ENCODE measurements around the gene RAP2A. TPM values are rescaled to one million over a fixed set of nuclear protein-coding genes. Genes with fewer than 3 reads are reported as not detected.

Gene RAP2A
- total RNA-seq, 4 donors from 2014 or later = 10.5 to 23.2 (median 20.7) TPM

DNA sequence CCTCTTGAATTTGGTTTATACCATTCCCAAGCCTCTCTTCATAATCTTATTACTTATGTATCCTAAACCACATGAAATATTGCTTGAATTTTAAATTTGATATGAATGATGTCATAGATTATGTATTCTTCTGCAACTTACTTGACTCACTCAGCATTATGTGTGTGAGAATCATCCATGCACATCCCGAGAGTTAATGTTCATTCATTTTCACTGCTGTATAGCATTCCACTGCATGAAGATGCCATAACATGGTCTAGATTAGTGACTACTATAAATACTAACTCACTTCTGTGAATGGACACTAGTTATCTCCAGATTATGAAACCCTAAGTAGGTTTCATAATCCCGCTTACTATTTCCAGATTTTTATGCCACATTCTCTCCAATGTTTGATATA lies 25.0 kb upstream of the RAP2A start:
- Histone ChIP-seq H3K4me1 (peaks cover 0 to 8% (median 2%) of the 10 kb centered on the region in 4 donors), H3K36me3 (no peaks in the 10 kb centered on the region), H3K4me3 (no peak overlapping the region), H3K27ac (no peak overlapping the region), H3K9me3 (no peaks in the 10 kb centered on the region), H3K27me3 (no peaks in the 10 kb centered on the region)
- no peak for DNase-seq
- in situ Hi-C loops (cut with MboI; ENCODE audit: low pct_ligation_motif_present in 1 of 4, low pct_unique_long_range_greater_than_20kb in 1 of 4, low sequenced_read_pairs in 3 of 4) (no loop called here), intact Hi-C loops (cut with DNase I; ENCODE audit: low total_unique reads) (no loop called here)
- TF ChIP-seq POLR2AphosphoS5 (IDR thresholded peaks at IDR 0.05) (no peak), POLR2A (IDR thresholded peaks at IDR 0.05) (no peak), EP300 (IDR thresholded peaks at IDR 0.05; ENCODE audit: low read depth) (no peak)
- TF ChIP-seq, protein P1, sequence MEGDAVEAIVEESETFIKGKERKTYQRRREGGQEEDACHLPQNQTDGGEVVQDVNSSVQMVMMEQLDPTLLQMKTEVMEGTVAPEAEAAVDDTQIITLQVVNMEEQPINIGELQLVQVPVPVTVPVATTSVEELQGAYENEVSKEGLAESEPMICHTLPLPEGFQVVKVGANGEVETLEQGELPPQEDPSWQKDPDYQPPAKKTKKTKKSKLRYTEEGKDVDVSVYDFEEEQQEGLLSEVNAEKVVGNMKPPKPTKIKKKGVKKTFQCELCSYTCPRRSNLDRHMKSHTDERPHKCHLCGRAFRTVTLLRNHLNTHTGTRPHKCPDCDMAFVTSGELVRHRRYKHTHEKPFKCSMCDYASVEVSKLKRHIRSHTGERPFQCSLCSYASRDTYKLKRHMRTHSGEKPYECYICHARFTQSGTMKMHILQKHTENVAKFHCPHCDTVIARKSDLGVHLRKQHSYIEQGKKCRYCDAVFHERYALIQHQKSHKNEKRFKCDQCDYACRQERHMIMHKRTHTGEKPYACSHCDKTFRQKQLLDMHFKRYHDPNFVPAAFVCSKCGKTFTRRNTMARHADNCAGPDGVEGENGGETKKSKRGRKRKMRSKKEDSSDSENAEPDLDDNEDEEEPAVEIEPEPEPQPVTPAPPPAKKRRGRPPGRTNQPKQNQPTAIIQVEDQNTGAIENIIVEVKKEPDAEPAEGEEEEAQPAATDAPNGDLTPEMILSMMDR (IDR thresholded peaks at IDR 0.05) = no peak
- WGBS, 2 donors (ENCODE audit: low coverage in 1 of 2) = 91 to 95% methylated on average over 2 of the region's 2 CpGs

DNA sequence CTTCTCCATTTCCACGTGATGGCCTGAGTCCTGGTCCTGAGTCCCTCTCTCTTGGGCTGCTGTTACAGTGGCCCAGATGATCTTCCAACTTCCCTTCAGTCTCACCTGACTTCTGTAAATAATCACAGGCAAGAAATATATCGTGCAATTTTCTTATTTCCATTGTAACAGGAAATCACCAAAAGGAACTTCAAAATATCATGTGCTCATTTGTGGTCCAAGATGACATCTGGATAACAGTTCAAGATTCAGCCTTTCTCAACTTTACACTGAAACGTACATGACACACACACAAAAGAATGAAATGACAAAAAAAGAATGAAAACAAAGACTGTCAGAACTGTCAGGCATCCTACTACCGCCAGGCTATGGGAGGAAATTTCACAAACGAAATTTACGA lies 22.0 kb upstream of the RAP2A start:
- no peak for DNase-seq
- H3K27ac ChIP-seq = no peak overlapping the region
- in situ Hi-C loops (cut with MboI; ENCODE audit: low pct_ligation_motif_present in 1 of 4, low pct_unique_long_range_greater_than_20kb in 1 of 4, low sequenced_read_pairs in 3 of 4) = no loop called here
- H3K9me3 ChIP-seq = no peaks in the 10 kb centered on the region
- WGBS, 2 donors (ENCODE audit: low coverage in 1 of 2) = 84 to 92% methylated on average over 4 to 6 of the region's 6 CpGs
- H3K4me3 ChIP-seq = no peak overlapping the region
- intact Hi-C loops (cut with DNase I; ENCODE audit: low total_unique reads) = no loop called here
- peaks cover 0 to 4% (median 0%) of the 10 kb centered on the region in 4 donors for H3K4me1 ChIP-seq
- no peaks in the 10 kb centered on the region for H3K27me3 ChIP-seq
- H3K36me3 ChIP-seq = no peaks in the 10 kb centered on the region
- TF ChIP-seq EP300 (IDR thresholded peaks at IDR 0.05; ENCODE audit: low read depth) = no peak
- TF ChIP-seq, protein P1 (IDR thresholded peaks at IDR 0.05) = no peak
- TF ChIP-seq POLR2A (IDR thresholded peaks at IDR 0.05) = no peak
- TF ChIP-seq POLR2AphosphoS5 (IDR thresholded peaks at IDR 0.05) = no peak

DNA sequence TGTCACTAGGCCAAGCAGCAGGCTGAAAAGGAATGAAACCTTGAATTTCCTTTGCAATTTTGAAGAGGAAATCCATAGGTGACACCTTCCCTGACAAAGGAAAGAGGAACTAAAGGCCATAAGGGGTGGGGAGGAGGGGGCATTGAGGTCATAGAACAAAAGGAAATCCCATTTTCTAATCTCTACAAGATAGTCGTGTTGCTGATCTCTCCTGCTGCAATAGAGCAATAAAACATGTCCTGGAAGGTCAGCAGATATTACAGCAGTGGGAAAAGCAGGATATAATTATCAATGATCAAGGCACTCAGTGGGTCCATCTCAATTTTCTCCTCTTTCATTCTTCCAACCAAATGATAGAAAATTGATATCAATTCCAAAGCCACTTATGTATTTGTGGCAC lies 20.3 kb upstream of the RAP2A start:
- TF ChIP-seq POLR2AphosphoS5 (IDR thresholded peaks at IDR 0.05) (no peak), POLR2A (IDR thresholded peaks at IDR 0.05) (no peak), EP300 (IDR thresholded peaks at IDR 0.05; ENCODE audit: low read depth) (no peak)
- TF ChIP-seq, protein P1 (IDR thresholded peaks at IDR 0.05) = no peak
- 0 to 11% methylated on average over 1 of the region's 1 CpG for WGBS, 2 donors (ENCODE audit: low coverage in 1 of 2)
- no peaks in the 10 kb centered on the region for H3K36me3 ChIP-seq
- in situ Hi-C loops (cut with MboI; ENCODE audit: low pct_ligation_motif_present in 1 of 4, low pct_unique_long_range_greater_than_20kb in 1 of 4, low sequenced_read_pairs in 3 of 4) (no loop called here), intact Hi-C loops (cut with DNase I; ENCODE audit: low total_unique reads) (no loop called here)
- H3K4me3 ChIP-seq = no peak overlapping the region
- H3K4me1 ChIP-seq = peaks cover 0 to 4% (median 0%) of the 10 kb centered on the region in 4 donors
- H3K27me3 ChIP-seq = no peaks in the 10 kb centered on the region
- no peak for DNase-seq
- no peaks in the 10 kb centered on the region for H3K9me3 ChIP-seq
- H3K27ac ChIP-seq = no peak overlapping the region

DNA sequence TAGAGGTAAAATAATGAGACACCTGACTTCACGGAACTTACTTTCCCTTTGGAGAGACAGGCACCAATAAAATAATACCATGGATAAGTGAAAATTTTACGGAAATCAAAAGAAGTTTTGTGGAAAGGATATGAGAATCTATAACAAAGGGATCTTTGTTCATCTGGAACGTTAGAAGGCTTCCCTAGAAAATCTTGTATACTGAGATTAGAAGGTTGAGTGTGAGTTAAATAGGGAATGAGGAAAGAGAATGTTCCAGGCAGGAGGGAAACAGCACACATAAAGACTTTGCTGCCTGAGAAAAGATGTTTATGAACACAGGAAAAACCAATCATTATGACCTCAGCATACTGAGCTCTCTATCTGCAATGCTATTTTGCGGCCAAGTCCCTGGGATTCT lies 19.6 kb upstream of the RAP2A start:
- Histone ChIP-seq H3K36me3 (no peaks in the 10 kb centered on the region), H3K27me3 (no peaks in the 10 kb centered on the region), H3K27ac (no peak overlapping the region), H3K4me3 (no peak overlapping the region), H3K9me3 (no peaks in the 10 kb centered on the region), H3K4me1 (peaks cover 0 to 4% (median 0%) of the 10 kb centered on the region in 4 donors)
- TF ChIP-seq POLR2AphosphoS5 (IDR thresholded peaks at IDR 0.05) (no peak), EP300 (IDR thresholded peaks at IDR 0.05; ENCODE audit: low read depth) (no peak)
- DNase-seq = no peak
- 46 to 55% methylated on average over 4 of the region's 4 CpGs for WGBS, 2 donors (ENCODE audit: low coverage in 1 of 2)
- in situ Hi-C loops (cut with MboI; ENCODE audit: low pct_ligation_motif_present in 1 of 4, low pct_unique_long_range_greater_than_20kb in 1 of 4, low sequenced_read_pairs in 3 of 4) (no loop called here), intact Hi-C loops (cut with DNase I; ENCODE audit: low total_unique reads) (no loop called here)

DNA sequence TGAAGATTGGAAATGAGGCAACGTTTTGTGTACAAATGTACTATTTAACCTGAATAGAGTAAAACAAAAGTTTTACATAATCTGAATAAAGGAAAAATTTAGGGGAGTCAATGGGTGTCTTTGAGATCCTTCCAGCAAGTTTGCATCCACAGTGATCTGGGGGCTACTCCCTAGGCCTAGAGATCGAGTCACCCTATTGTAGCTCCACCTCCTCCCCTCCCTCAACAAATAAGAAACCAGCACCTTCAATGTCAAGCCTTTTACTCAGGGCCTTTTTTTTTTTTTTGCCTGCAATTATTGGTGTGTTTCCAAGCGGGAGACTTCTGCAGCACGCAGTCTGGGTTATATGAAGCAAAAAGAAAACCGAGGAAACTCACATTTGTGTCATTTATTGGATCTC lies 16.3 kb upstream of the RAP2A start:
- WGBS, 2 donors (ENCODE audit: low coverage in 1 of 2) = 61 to 66% methylated on average over 5 of the region's 5 CpGs
- Histone ChIP-seq H3K27me3 (no peaks in the 10 kb centered on the region), H3K27ac (no peak overlapping the region), H3K36me3 (no peaks in the 10 kb centered on the region), H3K9me3 (no peaks in the 10 kb centered on the region), H3K4me3 (no peak overlapping the region), H3K4me1 (peaks cover 0 to 7% (median 3%) of the 10 kb centered on the region in 4 donors)
- no peak for DNase-seq
- TF ChIP-seq POLR2A (IDR thresholded peaks at IDR 0.05) (no peak), POLR2AphosphoS5 (IDR thresholded peaks at IDR 0.05) (no peak), EP300 (IDR thresholded peaks at IDR 0.05; ENCODE audit: low read depth) (no peak)
- TF ChIP-seq, protein P1 (IDR thresholded peaks at IDR 0.05) = no peak
- in situ Hi-C loops (cut with MboI; ENCODE audit: low pct_ligation_motif_present in 1 of 4, low pct_unique_long_range_greater_than_20kb in 1 of 4, low sequenced_read_pairs in 3 of 4) = no loop called here
- intact Hi-C loops (cut with DNase I; ENCODE audit: low total_unique reads) = no loop called here
